OCI-M2 (cell line): ENCODE results near the gene ELANE.

Experiments
- DNase-seq: peaks from one replicate; lab custom pipeline; 2025; ENCODE audit not compliant: unreplicated experiment; lab: John Stamatoyannopoulos, UW

ELANE gene

GRCh38 chr19:892894-893689 is 41.0 kb downstream of the ELANE start, which contains the start of the genes MED16 and RNU6-9:
Gene MED16 (minus strand): TSS chr19:893187. CDS start chr19:891131, 2,056 bp downstream.
Gene RNU6-9 (plus strand): TSS chr19:893484.
- DNase-seq: peak; percentile 66

GRCh38 chr19:896434-896833 is 44.3 kb downstream of the ELANE start:
- no peak for DNase-seq

- DNase-seq: no peak
Measured at GRCh38 chr19:896999-897398, 44.9 kb downstream of the ELANE start.

- no peak for DNase-seq
Measured at GRCh38 chr19:897442-898039, 45.4 kb downstream of the ELANE start.

- no peak for DNase-seq
Measured at GRCh38 chr19:898663-899062, 46.6 kb downstream of the ELANE start.

- no peak for DNase-seq
Measured at GRCh38 chr19:899336-900042, 47.4 kb downstream of the ELANE start.

- no peak for DNase-seq
Measured at GRCh38 chr19:900043-900301, 47.9 kb downstream of the ELANE start.

- no peak for DNase-seq
Measured at GRCh38 chr19:900302-901111, 48.4 kb downstream of the ELANE start.

GRCh38 chr19:901216-902092 is 49.4 kb downstream of the ELANE start:
- DNase-seq: no peak

GRCh38 chr19:902093-902370 is 49.9 kb downstream of the ELANE start:
- no peak for DNase-seq

GRCh38 chr19:902446-903226 is 50.5 kb downstream of the ELANE start:
- no peak for DNase-seq

- no peak for DNase-seq
Measured at GRCh38 chr19:903266-903797, 51.2 kb downstream of the ELANE start.

- DNase-seq: no peak
Measured at GRCh38 chr19:904545-904944, 52.4 kb downstream of the ELANE start.
